ENCODE results near the gene CORO2B. TPM values are rescaled to one million over a fixed set of nuclear protein-coding genes. Genes with fewer than 3 reads are reported as not detected.

CORO2B gene
- total RNA-seq, 2 donors from 2014 or later = not detected

- DNase-seq (ENCODE audit: low spot score) (no peak), ATAC-seq (no peak)
- Mint-ChIP-seq H3K36me3 (no peaks in the 10 kb centered on the region), H3K4me1 (ENCODE audit: low read depth in 2 of 2) (no peaks in the 10 kb centered on the region), H3K27me3 (peaks cover 10 to 20% of the 10 kb centered on the region in 2 donors), H3K9me3 (no peaks in the 10 kb centered on the region), H3K27ac (no peak overlapping the region), H3K4me3 (no peak overlapping the region)
Measured at GRCh38 chr15:68632101-68632500, 53.3 kb downstream of the CORO2B start.

GRCh38 chr15:68633231-68634121, 54.7 kb downstream of the CORO2B start:
- no peak overlapping the region for H3K4me3 Mint-ChIP-seq
- no peaks in the 10 kb centered on the region for H3K36me3 Mint-ChIP-seq
- no peak overlapping the region for H3K27ac Mint-ChIP-seq
- no peaks in the 10 kb centered on the region for H3K4me1 Mint-ChIP-seq (ENCODE audit: low read depth in 2 of 2)
- ATAC-seq (no peak), DNase-seq (ENCODE audit: low spot score) (no peak)
- no peaks in the 10 kb centered on the region for H3K9me3 Mint-ChIP-seq
- peaks cover 5 to 16% of the 10 kb centered on the region in 2 donors for H3K27me3 Mint-ChIP-seq

DNA sequence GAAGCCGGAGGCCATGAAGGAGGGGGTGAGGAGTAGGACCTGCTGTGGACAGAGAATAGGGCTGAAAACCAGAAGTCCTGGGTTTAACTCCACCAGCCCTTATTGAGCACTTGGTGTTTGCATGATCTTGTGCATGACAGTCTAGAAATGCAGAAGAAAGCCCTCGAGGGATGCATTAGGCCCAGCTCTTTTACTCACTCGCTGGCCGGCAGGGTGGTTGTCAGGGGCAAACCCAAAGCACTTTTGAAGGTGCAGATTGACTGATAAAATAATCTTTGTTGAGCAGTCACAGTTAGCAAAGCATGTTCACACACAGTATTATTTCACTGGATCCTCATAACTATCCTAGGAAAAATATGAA, 55.3 kb downstream of the CORO2B start:
- DNase-seq (ENCODE audit: low spot score) (no peak), ATAC-seq (no peak)
- Mint-ChIP-seq H3K36me3 (no peaks in the 10 kb centered on the region), H3K4me1 (ENCODE audit: low read depth in 2 of 2) (no peaks in the 10 kb centered on the region), H3K27me3 (peaks cover under 1 to 10% of the 10 kb centered on the region in 2 donors), H3K27ac (no peak overlapping the region), H3K9me3 (no peaks in the 10 kb centered on the region), H3K4me3 (no peak overlapping the region)

GRCh38 chr15:68634531-68634930, 55.7 kb downstream of the CORO2B start:
- Mint-ChIP-seq H3K36me3 (no peaks in the 10 kb centered on the region), H3K27me3 (peaks cover 0 to 5% of the 10 kb centered on the region in 2 donors), H3K9me3 (no peaks in the 10 kb centered on the region), H3K4me3 (no peak overlapping the region), H3K27ac (no peak overlapping the region), H3K4me1 (ENCODE audit: low read depth in 2 of 2) (no peaks in the 10 kb centered on the region)
- ATAC-seq (no peak), DNase-seq (ENCODE audit: low spot score) (no peak)

DNA sequence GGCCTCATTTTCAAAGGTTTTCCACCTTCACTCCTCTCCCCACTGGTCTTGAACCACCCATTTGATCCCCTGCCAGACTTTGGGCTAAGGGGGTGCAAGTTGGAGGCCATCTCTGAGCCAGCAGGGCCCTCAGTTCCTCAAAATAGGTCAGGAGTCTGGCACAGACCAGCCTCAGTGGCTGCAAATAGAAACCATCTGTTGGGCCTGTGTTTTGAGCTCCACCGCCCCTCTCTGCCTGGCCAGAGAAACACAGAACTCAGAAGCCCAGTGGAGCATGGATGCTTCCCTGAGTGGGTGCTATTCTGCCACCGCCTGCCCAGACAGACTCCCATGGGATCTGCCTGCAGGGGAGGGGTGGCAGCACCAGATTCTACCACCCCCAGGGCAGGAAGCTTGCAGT, 56.3 kb downstream of the CORO2B start:
- no peaks in the 10 kb centered on the region for H3K36me3 Mint-ChIP-seq
- no peaks in the 10 kb centered on the region for H3K9me3 Mint-ChIP-seq
- DNase-seq (ENCODE audit: low spot score) = no peak
- no peak for ATAC-seq
- no peak overlapping the region for H3K4me3 Mint-ChIP-seq
- H3K4me1 Mint-ChIP-seq (ENCODE audit: low read depth in 2 of 2) = no peaks in the 10 kb centered on the region
- no peaks in the 10 kb centered on the region for H3K27me3 Mint-ChIP-seq
- no peak overlapping the region for H3K27ac Mint-ChIP-seq

DNA sequence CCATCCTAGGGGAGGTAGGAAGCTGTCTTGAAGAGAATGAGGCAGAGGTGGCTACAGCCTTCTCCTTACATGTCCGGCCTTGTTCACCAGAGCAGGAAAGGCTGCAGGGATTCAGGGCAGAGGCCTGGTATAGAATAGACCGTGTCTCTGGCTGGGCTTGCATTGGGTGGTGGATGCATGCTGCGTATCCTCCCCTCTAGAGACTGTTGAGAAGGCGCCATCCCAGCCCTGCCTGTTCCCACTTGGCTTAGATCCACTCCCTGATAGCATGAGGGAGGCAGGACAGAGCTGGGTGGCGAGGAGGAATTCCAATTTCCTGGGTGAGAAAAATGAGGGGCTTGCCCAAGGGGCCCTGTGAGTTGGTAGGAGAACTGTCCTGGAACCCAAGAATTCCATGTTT, 57.5 kb downstream of the CORO2B start:
- Mint-ChIP-seq H3K4me3 (no peak overlapping the region), H3K27ac (no peak overlapping the region), H3K36me3 (no peaks in the 10 kb centered on the region), H3K4me1 (ENCODE audit: low read depth in 2 of 2) (no peaks in the 10 kb centered on the region), H3K27me3 (no peaks in the 10 kb centered on the region), H3K9me3 (no peaks in the 10 kb centered on the region)
- no peak for DNase-seq (ENCODE audit: low spot score)
- ATAC-seq = no peak

GRCh38 chr15:68637767-68638404, 59.1 kb downstream of the CORO2B start:
- DNase-seq (ENCODE audit: low spot score) (no peak), ATAC-seq (no peak)
- Mint-ChIP-seq H3K4me3 (no peak overlapping the region), H3K4me1 (ENCODE audit: low read depth in 2 of 2) (no peaks in the 10 kb centered on the region), H3K36me3 (no peaks in the 10 kb centered on the region), H3K27me3 (no peaks in the 10 kb centered on the region), H3K9me3 (no peaks in the 10 kb centered on the region), H3K27ac (no peak overlapping the region)

- H3K36me3 Mint-ChIP-seq = no peaks in the 10 kb centered on the region
- no peak for ATAC-seq
- no peaks in the 10 kb centered on the region for H3K9me3 Mint-ChIP-seq
- H3K27ac Mint-ChIP-seq = no peak overlapping the region
- H3K27me3 Mint-ChIP-seq = no peaks in the 10 kb centered on the region
- no peak for DNase-seq (ENCODE audit: low spot score)
- H3K4me3 Mint-ChIP-seq = no peak overlapping the region
- H3K4me1 Mint-ChIP-seq (ENCODE audit: low read depth in 2 of 2) = no peaks in the 10 kb centered on the region
Measured at GRCh38 chr15:68638953-68639515, 60.2 kb downstream of the CORO2B start.

- H3K27me3 Mint-ChIP-seq = no peaks in the 10 kb centered on the region
- no peak for DNase-seq (ENCODE audit: low spot score)
- H3K27ac Mint-ChIP-seq = no peak overlapping the region
- H3K36me3 Mint-ChIP-seq = no peaks in the 10 kb centered on the region
- no peak overlapping the region for H3K4me3 Mint-ChIP-seq
- ATAC-seq = no peak
- no peaks in the 10 kb centered on the region for H3K9me3 Mint-ChIP-seq
- no peaks in the 10 kb centered on the region for H3K4me1 Mint-ChIP-seq (ENCODE audit: low read depth in 2 of 2)
Measured at GRCh38 chr15:68639926-68640600, 61.3 kb downstream of the CORO2B start.

DNA sequence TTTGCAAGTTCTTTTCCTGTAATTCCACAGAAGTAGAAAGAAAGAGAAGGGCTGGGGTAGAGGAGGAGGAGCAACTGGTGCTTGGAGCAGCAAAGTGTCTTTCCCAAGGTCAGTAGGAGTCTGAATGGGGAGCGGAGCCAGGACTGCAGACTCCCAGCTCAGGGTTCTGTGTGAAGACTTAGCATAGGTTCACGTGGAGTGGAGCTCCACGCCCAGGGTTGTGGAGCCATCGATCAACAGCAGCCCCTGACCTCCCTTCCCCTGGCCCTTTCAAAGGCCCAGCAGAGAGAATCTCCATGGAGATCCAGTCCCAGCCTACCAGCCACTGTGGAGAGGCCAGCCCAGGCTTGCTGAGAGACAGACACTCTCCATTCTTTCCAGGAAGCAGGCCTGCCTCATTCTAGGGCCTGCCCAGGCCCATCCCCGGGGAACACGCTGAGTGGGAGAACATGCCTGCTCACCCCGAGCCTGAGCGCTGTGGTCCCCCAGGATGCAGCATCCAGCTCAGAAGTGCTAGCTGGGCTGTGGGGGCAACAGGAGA, 62.1 kb downstream of the CORO2B start:
- Mint-ChIP-seq H3K4me3 (no peak overlapping the region), H3K36me3 (no peaks in the 10 kb centered on the region), H3K4me1 (ENCODE audit: low read depth in 2 of 2) (no peaks in the 10 kb centered on the region), H3K27me3 (no peaks in the 10 kb centered on the region), H3K27ac (no peak overlapping the region), H3K9me3 (no peaks in the 10 kb centered on the region)
- ATAC-seq = peak in 1 of 2 donors; percentile 12
- no peak for DNase-seq (ENCODE audit: low spot score)

- H3K36me3 Mint-ChIP-seq = no peaks in the 10 kb centered on the region
- no peak overlapping the region for H3K4me3 Mint-ChIP-seq
- no peak for ATAC-seq
- no peaks in the 10 kb centered on the region for H3K27me3 Mint-ChIP-seq
- no peak for DNase-seq (ENCODE audit: low spot score)
- H3K9me3 Mint-ChIP-seq = no peaks in the 10 kb centered on the region
- no peak overlapping the region for H3K27ac Mint-ChIP-seq
- no peaks in the 10 kb centered on the region for H3K4me1 Mint-ChIP-seq (ENCODE audit: low read depth in 2 of 2)
Measured at GRCh38 chr15:68641376-68641775, 62.6 kb downstream of the CORO2B start.

GRCh38 chr15:68642491-68642845, 63.7 kb downstream of the CORO2B start:
- DNase-seq (ENCODE audit: low spot score) (no peak), ATAC-seq (no peak)
- Mint-ChIP-seq H3K36me3 (no peaks in the 10 kb centered on the region), H3K27me3 (no peaks in the 10 kb centered on the region), H3K9me3 (no peaks in the 10 kb centered on the region), H3K27ac (no peak overlapping the region), H3K4me3 (no peak overlapping the region), H3K4me1 (ENCODE audit: low read depth in 2 of 2) (no peaks in the 10 kb centered on the region)

DNA sequence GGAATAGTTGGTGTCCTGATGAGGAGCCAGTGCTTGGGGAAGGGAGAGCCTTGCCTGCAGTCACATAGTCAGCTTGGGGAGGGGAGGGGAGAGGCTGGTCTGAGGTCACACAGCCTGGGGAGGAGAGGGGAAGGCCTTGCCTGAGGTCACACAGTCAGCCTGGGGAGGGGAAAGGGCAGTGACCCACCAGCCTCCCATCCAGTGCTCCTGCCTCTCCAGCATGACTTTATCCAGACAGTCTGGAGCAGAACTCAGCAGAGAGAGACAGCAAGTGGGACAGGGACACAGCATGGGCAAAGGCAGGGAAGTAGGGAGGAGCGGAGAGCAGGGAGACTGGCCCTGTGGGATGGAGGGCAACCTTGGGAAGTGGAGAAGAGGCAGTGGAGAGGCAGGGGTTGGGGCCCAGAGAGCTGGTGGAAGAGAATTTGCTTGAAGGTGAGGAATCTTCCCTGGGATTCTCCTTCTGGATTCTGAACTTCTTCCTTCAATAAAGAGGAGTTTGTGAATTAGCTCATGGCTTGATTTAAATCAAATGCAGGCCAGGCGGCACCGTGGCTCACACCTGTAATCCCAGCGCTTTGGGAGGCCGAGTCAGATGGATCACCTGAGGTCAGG, 64.5 kb downstream of the CORO2B start:
- ATAC-seq = no peak
- Mint-ChIP-seq H3K27me3 (no peaks in the 10 kb centered on the region), H3K9me3 (no peaks in the 10 kb centered on the region), H3K27ac (no peak overlapping the region), H3K4me3 (no peak overlapping the region), H3K36me3 (no peaks in the 10 kb centered on the region), H3K4me1 (ENCODE audit: low read depth in 2 of 2) (no peaks in the 10 kb centered on the region)
- DNase-seq (ENCODE audit: low spot score) = no peak

All from natural killer cell treated with Interleukin-12 subunit alpha and Interleukin-12 subunit beta and Interleukin-15 and Interleukin-18, amount 100 ng/mL, for 72 hours (primary cell).